HG03354 (cell line): Measurements from ENCODE around the gene EPB41.
"Not testable (repeated sequence)": the region's sequence is repeated elsewhere in the genome, so short reads cannot be mapped to it uniquely, and the experiment has no call there.

Source experiments
- ATAC-seq: cut with Tn5 transposase; IDR thresholded peaks from one replicate; pipeline ENCODE4 v1.9.1; 2021; ENCODE audit warnings: mild to moderate bottlenecking; ENCODE audit not compliant: unreplicated experiment, poor library complexity, severe bottlenecking

EPB41 gene

GRCh38 chr1:29029667-29030066 lies 115.3 kb downstream of the EPB41 start:
- no peak for ATAC-seq

- no peak for ATAC-seq
Measured at GRCh38 chr1:29032841-29033240, 118.5 kb downstream of the EPB41 start.

- no peak for ATAC-seq
Measured at GRCh38 chr1:29033829-29034466, 119.6 kb downstream of the EPB41 start.

- no peak for ATAC-seq
Measured at GRCh38 chr1:29043274-29043965, 129.1 kb downstream of the EPB41 start.

GRCh38 chr1:29044010-29044409 lies 129.6 kb downstream of the EPB41 start:
- no peak for ATAC-seq

GRCh38 chr1:29045663-29046062 lies 131.3 kb downstream of the EPB41 start:
- not testable (repeated sequence) for ATAC-seq

GRCh38 chr1:29047142-29047541 lies 132.8 kb downstream of the EPB41 start:
- no peak for ATAC-seq

- no peak for ATAC-seq
Measured at GRCh38 chr1:29050166-29050565, 135.8 kb downstream of the EPB41 start.

- ATAC-seq = no peak
Measured at GRCh38 chr1:29052100-29052499, 137.7 kb downstream of the EPB41 start.

DNA sequence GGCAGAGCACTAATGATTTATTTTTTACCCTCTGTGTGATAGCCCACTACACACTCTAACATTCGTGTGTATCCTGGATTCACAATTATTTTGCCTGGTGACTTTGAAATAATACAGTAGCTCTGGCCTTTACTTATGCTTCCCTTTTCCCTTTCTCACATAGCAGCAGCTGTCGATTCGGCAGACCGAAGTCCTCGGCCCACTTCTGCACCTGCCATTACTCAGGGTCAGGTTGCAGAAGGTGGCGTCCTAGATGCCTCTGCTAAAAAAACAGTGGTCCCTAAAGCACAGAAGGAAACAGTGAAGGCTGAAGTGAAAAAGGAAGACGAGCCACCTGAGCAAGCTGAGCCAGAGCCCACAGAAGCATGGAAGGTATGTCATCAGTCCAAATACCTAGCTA lies 138.6 kb downstream of the EPB41 start:
- ATAC-seq = no peak

DNA sequence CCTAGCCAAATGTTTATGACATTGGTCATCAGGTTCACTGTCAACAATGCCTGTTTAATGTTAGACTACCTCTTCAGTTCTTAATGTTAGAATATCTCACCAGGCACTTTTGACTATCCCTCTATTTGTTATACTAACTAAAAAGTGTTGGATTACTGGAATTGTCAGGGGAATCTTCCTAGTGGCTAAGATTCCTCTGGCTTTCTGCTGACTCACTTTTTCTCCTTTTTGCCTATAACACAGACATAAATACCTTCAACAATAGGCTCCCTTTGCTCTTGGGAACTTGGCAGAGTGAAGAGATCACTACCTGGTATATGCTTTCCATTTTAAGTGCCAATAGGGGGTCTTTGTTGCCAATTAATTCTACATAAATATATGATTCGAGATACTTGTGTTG lies 140.8 kb downstream of the EPB41 start:
- ATAC-seq = no peak

- no peak for ATAC-seq
Measured at GRCh38 chr1:29056256-29056655, 141.9 kb downstream of the EPB41 start.

GRCh38 chr1:29057700-29058099 lies 143.3 kb downstream of the EPB41 start:
- no peak for ATAC-seq

- ATAC-seq = no peak
Measured at GRCh38 chr1:29062157-29062942, 148.0 kb downstream of the EPB41 start.

DNA sequence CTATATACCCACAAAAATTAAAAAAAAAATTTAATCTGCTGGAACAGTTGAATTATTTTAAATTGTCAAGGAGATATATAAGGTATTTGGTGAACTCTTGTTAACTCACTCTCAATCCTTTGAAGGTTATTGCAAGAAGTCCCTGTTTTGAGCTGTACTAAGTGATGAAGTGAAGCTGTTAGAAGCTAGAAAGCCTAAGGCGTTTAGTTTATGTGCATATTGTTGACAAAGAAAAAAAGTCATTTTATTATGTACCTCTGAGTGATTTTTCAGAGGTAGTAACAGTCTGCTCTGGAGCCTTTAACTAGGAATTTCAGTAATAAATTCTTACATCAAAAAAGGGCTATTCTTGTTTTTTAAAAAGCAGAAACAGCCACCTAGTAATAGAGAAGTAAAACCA lies 149.7 kb downstream of the EPB41 start:
- no peak for ATAC-seq

- no peak for ATAC-seq
Measured at GRCh38 chr1:29077155-29077554, 162.8 kb downstream of the EPB41 start.

GRCh38 chr1:29079916-29080629 lies 165.7 kb downstream of the EPB41 start:
- ATAC-seq = not testable (repeated sequence)

DNA sequence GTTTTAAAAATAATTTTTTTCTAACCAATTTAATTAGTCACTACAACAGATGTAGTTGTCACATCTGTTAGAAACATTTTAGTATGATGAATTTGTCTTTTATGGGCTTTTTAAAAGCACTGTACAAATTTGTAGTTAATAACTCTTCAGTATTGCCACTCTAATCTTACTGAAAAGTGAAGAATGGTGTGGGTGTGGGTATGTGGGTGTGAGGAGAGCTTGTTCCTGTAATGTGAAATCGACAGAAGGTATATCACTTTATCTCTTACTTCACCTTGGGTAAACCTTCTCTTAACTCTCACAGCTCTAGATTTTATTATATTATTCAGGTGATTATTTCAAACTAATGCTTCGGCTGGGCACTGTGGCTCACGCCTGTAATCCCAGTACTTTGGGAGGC lies 166.8 kb downstream of the EPB41 start:
- no peak for ATAC-seq

- ATAC-seq = no peak
Measured at GRCh38 chr1:29082519-29082918, 168.2 kb downstream of the EPB41 start.
